Peyer's patch (tissue), 4 donors: Measurements from ENCODE around the gene SULT1C3.

Experiments used
- CTCF ChIP-seq, 6 experiments: fragments of 450-650 bp in 4 of 6; fragments of 200-600 bp in 2 of 6; sonication (generic) in 1 of 6; IDR thresholded peaks; one replicate each; pipeline ENCODE4 v1.5.1; 2017 to 2019; ENCODE audit warnings: antibody characterized with exemption in 6 of 6, mild to moderate bottlenecking in 3 of 6, moderate library complexity in 1 of 6
- POLR2A ChIP-seq, 2 donors: fragments of 450-650 bp; IDR thresholded peaks; one replicate each; pipeline ENCODE4 v1.5.1; 2017; ENCODE audit warnings: antibody characterized with exemption in 2 of 2, mild to moderate bottlenecking in 2 of 2, moderate library complexity in 2 of 2

DNA sequence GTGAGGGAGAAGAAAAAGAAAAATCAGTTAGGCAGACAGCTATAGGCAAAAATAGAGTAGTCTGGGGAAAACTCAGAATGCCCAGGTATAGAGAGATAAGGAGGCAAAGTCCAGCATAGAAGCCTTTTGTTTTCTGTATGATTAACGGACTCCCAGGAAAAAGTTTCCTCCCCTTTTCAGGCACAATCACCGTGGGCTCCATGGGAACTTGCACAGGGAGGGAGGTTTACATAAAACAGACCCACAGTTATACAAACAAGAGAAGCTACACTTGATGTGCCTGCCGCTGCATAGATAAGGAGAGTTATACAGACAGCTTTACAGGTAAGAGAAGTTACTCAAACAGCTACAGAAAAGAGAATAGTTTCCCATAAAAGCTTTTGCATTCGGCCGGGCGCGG lies 39.2 kb upstream of the SULT1C3 start:
- TF ChIP-seq POLR2A (IDR thresholded peaks at IDR 0.05) (no peak), CTCF (IDR thresholded peaks at IDR 0.05) (no peak)
